Effector memory CD8-positive, alpha-beta T cell (primary cell): ENCODE data around the gene GAN.

Source experiments
- ATAC-seq: fragments of 150-1000 bp; cut with Tn5 transposase; replicated peaks from 2 replicates; pipeline ENCODE4 v1.10.0; 2021; ENCODE audit warnings: mild to moderate bottlenecking, moderate library complexity
- DNase-seq, 3 experiments: peaks; one replicate each; pipeline ENCODE4 v3.0.0; 2021
- H3K27ac Mint-ChIP-seq, 2 donors: one replicate each; pipeline ENCODE4 v1.8.0; 2022; ENCODE audit warnings: mild to moderate bottlenecking in 2 of 2, mixed read lengths in 2 of 2, moderate library complexity in 2 of 2
- H3K27me3 Mint-ChIP-seq, 2 donors: one replicate each; pipeline ENCODE4 v1.8.0; 2022; ENCODE audit warnings: mixed read lengths in 2 of 2
- H3K36me3 Mint-ChIP-seq: one replicate; pipeline ENCODE4 v1.8.0; 2022; ENCODE audit warnings: mild to moderate bottlenecking, moderate library complexity, mixed read lengths; ENCODE audit not compliant: insufficient read depth
- H3K4me1 Mint-ChIP-seq, 2 donors: one replicate each; pipeline ENCODE4 v1.8.0; 2022; ENCODE audit warnings: low read depth in 2 of 2, mixed read lengths in 2 of 2
- H3K4me3 Mint-ChIP-seq, 2 donors: one replicate each; pipeline ENCODE4 v1.8.0; 2022; ENCODE audit warnings: mild to moderate bottlenecking in 2 of 2, mixed read lengths in 2 of 2, moderate library complexity in 2 of 2
- H3K9me3 Mint-ChIP-seq, 2 donors: one replicate each; pipeline ENCODE4 v1.8.0; 2022; ENCODE audit warnings: mixed read lengths in 2 of 2

The GAN gene

GRCh38 chr16:81376880-81377279 is 62.1 kb downstream of the GAN start:
- Mint-ChIP-seq H3K27me3 (no peaks in the 10 kb centered on the region), H3K27ac (no peak overlapping the region), H3K9me3 (no peaks in the 10 kb centered on the region), H3K4me3 (no peak overlapping the region), H3K4me1 (no peaks in the 10 kb centered on the region), H3K36me3 (peaks cover 19% of the 10 kb centered on the region)
- DNase-seq, result no peak
- ATAC-seq, result no peak

GRCh38 chr16:81378049-81378448 is 63.3 kb downstream of the GAN start:
- no peak for ATAC-seq
- no peak overlapping the region for H3K4me3 Mint-ChIP-seq

GRCh38 chr16:81380932-81381331 is 66.2 kb downstream of the GAN start:
- DNase-seq (no peak), ATAC-seq (no peak)
- Mint-ChIP-seq H3K27ac (no peak overlapping the region), H3K27me3 (no peaks in the 10 kb centered on the region), H3K36me3 (peaks cover 13% of the 10 kb centered on the region), H3K4me1 (no peaks in the 10 kb centered on the region), H3K4me3 (no peak overlapping the region), H3K9me3 (no peaks in the 10 kb centered on the region)

More at GRCh38 chr16:81378049-81378448, 63.3 kb downstream of the GAN start:
- Mint-ChIP-seq H3K4me1 (no peaks in the 10 kb centered on the region), H3K9me3 (no peaks in the 10 kb centered on the region), H3K27me3 (no peaks in the 10 kb centered on the region), H3K36me3 (peaks cover 16% of the 10 kb centered on the region), H3K27ac (no peak overlapping the region)
- DNase-seq, result no peak

- H3K27ac Mint-ChIP-seq, result no peak overlapping the region
- H3K27me3 Mint-ChIP-seq, result no peaks in the 10 kb centered on the region
- no peaks in the 10 kb centered on the region for H3K4me1 Mint-ChIP-seq
- DNase-seq (no peak), ATAC-seq (no peak)
- no peak overlapping the region for H3K4me3 Mint-ChIP-seq
- peaks cover 2% of the 10 kb centered on the region for H3K36me3 Mint-ChIP-seq
- no peaks in the 10 kb centered on the region for H3K9me3 Mint-ChIP-seq
Measured at GRCh38 chr16:81384006-81384405, 69.2 kb downstream of the GAN start.

- H3K4me3 Mint-ChIP-seq, result no peak overlapping the region
- no peak overlapping the region for H3K27ac Mint-ChIP-seq
- no peaks in the 10 kb centered on the region for H3K9me3 Mint-ChIP-seq
- no peaks in the 10 kb centered on the region for H3K4me1 Mint-ChIP-seq
- ATAC-seq, result no peak
- no peaks in the 10 kb centered on the region for H3K27me3 Mint-ChIP-seq
- peaks cover 2% of the 10 kb centered on the region for H3K36me3 Mint-ChIP-seq
- DNase-seq, result no peak
Measured at GRCh38 chr16:81385031-81385756, 70.4 kb downstream of the GAN start.

GRCh38 chr16:81388357-81388756 is 73.6 kb downstream of the GAN start:
- no peak for ATAC-seq
- Mint-ChIP-seq H3K27ac (no peak overlapping the region), H3K4me3 (no peak overlapping the region), H3K36me3 (peaks cover 2% of the 10 kb centered on the region), H3K4me1 (no peaks in the 10 kb centered on the region), H3K27me3 (no peaks in the 10 kb centered on the region), H3K9me3 (no peaks in the 10 kb centered on the region)
- DNase-seq, result no peak

- ATAC-seq, result no peak
- DNase-seq, result no peak
- no peak overlapping the region for H3K4me3 Mint-ChIP-seq
- H3K9me3 Mint-ChIP-seq, result no peaks in the 10 kb centered on the region
- H3K27ac Mint-ChIP-seq, result no peak overlapping the region
- no peaks in the 10 kb centered on the region for H3K27me3 Mint-ChIP-seq
- peaks cover 2% of the 10 kb centered on the region for H3K36me3 Mint-ChIP-seq
- H3K4me1 Mint-ChIP-seq, result no peaks in the 10 kb centered on the region
Measured at GRCh38 chr16:81390840-81391239, 76.1 kb downstream of the GAN start.

- no peaks in the 10 kb centered on the region for H3K9me3 Mint-ChIP-seq
- H3K36me3 Mint-ChIP-seq, result peaks cover 2% of the 10 kb centered on the region
- ATAC-seq, result no peak
- no peaks in the 10 kb centered on the region for H3K4me1 Mint-ChIP-seq
- DNase-seq, result no peak
- no peak overlapping the region for H3K4me3 Mint-ChIP-seq
- no peaks in the 10 kb centered on the region for H3K27me3 Mint-ChIP-seq
- H3K27ac Mint-ChIP-seq, result no peak overlapping the region
Measured at GRCh38 chr16:81392011-81392410, 77.2 kb downstream of the GAN start.

- H3K27me3 Mint-ChIP-seq, result no peaks in the 10 kb centered on the region
- no peak for DNase-seq
- no peaks in the 10 kb centered on the region for H3K36me3 Mint-ChIP-seq
- H3K4me3 Mint-ChIP-seq, result no peak overlapping the region
- H3K9me3 Mint-ChIP-seq, result no peaks in the 10 kb centered on the region
- no peaks in the 10 kb centered on the region for H3K4me1 Mint-ChIP-seq
- H3K27ac Mint-ChIP-seq, result no peak overlapping the region
- ATAC-seq, result no peak
Measured at GRCh38 chr16:81394416-81394815, 79.7 kb downstream of the GAN start.

GRCh38 chr16:81394966-81395655 is 80.3 kb downstream of the GAN start:
- ATAC-seq (no peak), DNase-seq (no peak)
- no peak overlapping the region for H3K4me3 Mint-ChIP-seq
- H3K36me3 Mint-ChIP-seq, result no peaks in the 10 kb centered on the region
- no peaks in the 10 kb centered on the region for H3K9me3 Mint-ChIP-seq
- no peak overlapping the region for H3K27ac Mint-ChIP-seq
- H3K4me1 Mint-ChIP-seq, result no peaks in the 10 kb centered on the region
- H3K27me3 Mint-ChIP-seq, result no peaks in the 10 kb centered on the region

GRCh38 chr16:81397058-81397878 is 82.5 kb downstream of the GAN start:
- Mint-ChIP-seq H3K9me3 (no peaks in the 10 kb centered on the region), H3K4me3 (no peak overlapping the region), H3K27ac (no peak overlapping the region), H3K36me3 (no peaks in the 10 kb centered on the region), H3K27me3 (no peaks in the 10 kb centered on the region), H3K4me1 (no peaks in the 10 kb centered on the region)
- no peak for DNase-seq
- ATAC-seq, result no peak

GRCh38 chr16:81397879-81398520 is 83.2 kb downstream of the GAN start:
- H3K36me3 Mint-ChIP-seq, result no peaks in the 10 kb centered on the region
- ATAC-seq (no peak), DNase-seq (no peak)
- H3K4me3 Mint-ChIP-seq, result no peak overlapping the region
- H3K27me3 Mint-ChIP-seq, result no peaks in the 10 kb centered on the region
- H3K4me1 Mint-ChIP-seq, result no peaks in the 10 kb centered on the region
- no peak overlapping the region for H3K27ac Mint-ChIP-seq
- H3K9me3 Mint-ChIP-seq, result no peaks in the 10 kb centered on the region

- Mint-ChIP-seq H3K9me3 (no peaks in the 10 kb centered on the region), H3K27me3 (no peaks in the 10 kb centered on the region), H3K27ac (no peak overlapping the region), H3K36me3 (no peaks in the 10 kb centered on the region), H3K4me1 (peaks cover 0 to 2% of the 10 kb centered on the region in 2 donors), H3K4me3 (no peak overlapping the region)
- DNase-seq (no peak), ATAC-seq (no peak)
Measured at GRCh38 chr16:81399909-81400308, 85.1 kb downstream of the GAN start.
